ENCODE data around the gene DENND5B.

GRCh38 chr12:31620311-31620710 is 29.4 kb upstream of the DENND5B start:
- no peak for TF ChIP-seq CTCF (IDR thresholded peaks at IDR 0.05; ENCODE audit: low read depth, low read length)
- no peak for TF ChIP-seq EZH2phosphoT487 (IDR thresholded peaks at IDR 0.05; ENCODE audit: low read depth)
